ENCODE data around the gene MTAP. TPM values are rescaled to one million over a fixed set of nuclear protein-coding genes. Genes with fewer than 3 reads are reported as not detected.
A peak's percentile ranks its signal among the peaks of the same experiment; 100 is the strongest.

Gene MTAP
- total and polyA plus RNA-seq, 2 experiments from 2014 or later: 21.5 to 23.0 TPM

DNA sequence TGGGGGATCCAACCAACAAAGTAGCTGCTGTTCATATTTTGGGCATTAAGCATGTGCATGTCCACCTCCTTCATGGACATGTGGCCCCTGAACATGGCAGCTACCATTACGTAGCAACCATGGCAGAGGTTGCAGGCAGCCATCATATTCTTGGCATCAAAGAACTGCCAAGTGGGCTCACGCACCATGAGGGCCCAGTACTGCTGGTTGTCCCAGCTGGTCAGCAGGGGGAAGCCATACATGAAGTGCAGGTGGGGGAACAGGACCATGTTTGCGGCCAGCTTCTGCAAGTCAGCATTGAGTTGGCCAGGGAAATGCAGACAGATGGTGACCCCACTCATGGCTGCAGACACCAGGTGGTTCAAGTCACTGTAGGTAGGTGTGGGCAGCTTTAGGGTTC is 9.5 kb downstream of the MTAP start:
- Histone ChIP-seq H3K4me3 (no peak overlapping the region), H3K36me3 (peaks cover 15% of the 10 kb centered on the region), H3K27ac (no peak overlapping the region), H3K4me1 (ENCODE audit: low read depth) (peaks cover 15% of the 10 kb centered on the region), H3K27me3 (no peaks in the 10 kb centered on the region), H3K9me3 (ENCODE audit: low read depth) (no peaks in the 10 kb centered on the region)
- no peak for DNase-seq (ENCODE audit: low read depth in 1 of 2, low spot score in 1 of 2)
- TF ChIP-seq, protein P1, sequence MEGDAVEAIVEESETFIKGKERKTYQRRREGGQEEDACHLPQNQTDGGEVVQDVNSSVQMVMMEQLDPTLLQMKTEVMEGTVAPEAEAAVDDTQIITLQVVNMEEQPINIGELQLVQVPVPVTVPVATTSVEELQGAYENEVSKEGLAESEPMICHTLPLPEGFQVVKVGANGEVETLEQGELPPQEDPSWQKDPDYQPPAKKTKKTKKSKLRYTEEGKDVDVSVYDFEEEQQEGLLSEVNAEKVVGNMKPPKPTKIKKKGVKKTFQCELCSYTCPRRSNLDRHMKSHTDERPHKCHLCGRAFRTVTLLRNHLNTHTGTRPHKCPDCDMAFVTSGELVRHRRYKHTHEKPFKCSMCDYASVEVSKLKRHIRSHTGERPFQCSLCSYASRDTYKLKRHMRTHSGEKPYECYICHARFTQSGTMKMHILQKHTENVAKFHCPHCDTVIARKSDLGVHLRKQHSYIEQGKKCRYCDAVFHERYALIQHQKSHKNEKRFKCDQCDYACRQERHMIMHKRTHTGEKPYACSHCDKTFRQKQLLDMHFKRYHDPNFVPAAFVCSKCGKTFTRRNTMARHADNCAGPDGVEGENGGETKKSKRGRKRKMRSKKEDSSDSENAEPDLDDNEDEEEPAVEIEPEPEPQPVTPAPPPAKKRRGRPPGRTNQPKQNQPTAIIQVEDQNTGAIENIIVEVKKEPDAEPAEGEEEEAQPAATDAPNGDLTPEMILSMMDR (IDR thresholded peaks at IDR 0.05; ENCODE audit: low read depth, low read length): no peak

DNA sequence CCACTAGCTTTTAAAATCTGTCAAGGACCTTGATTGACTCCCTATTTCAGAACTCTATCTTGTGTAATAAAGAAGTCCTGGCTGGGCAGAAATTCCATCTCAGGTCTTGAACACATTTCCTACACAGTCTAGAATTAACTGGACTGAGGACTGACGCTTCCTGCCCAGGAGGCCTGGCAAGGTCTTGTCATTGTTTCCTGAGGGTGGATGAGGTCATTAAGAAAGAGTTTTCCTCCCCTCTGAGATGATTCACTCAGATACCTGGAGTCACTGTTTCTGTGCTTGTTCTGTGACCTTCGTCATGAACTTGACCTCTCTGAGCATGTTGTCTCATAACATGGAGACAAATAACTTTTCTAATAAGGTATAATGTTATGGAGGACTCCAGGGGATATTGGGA is 10.0 kb downstream of the MTAP start:
- Histone ChIP-seq H3K4me1 (ENCODE audit: low read depth) (peaks cover 13% of the 10 kb centered on the region), H3K36me3 (peaks cover 15% of the 10 kb centered on the region), H3K27ac (no peak overlapping the region), H3K4me3 (no peak overlapping the region), H3K9me3 (ENCODE audit: low read depth) (no peaks in the 10 kb centered on the region), H3K27me3 (no peaks in the 10 kb centered on the region)
- DNase-seq (ENCODE audit: low read depth in 1 of 2, low spot score in 1 of 2): peak in 1 of 2 donors; percentile 50
- TF ChIP-seq, protein P1 (IDR thresholded peaks at IDR 0.05; ENCODE audit: low read depth, low read length): no peak

- peak; percentile 73 to 79 for DNase-seq (ENCODE audit: low read depth in 1 of 2, low spot score in 1 of 2)
- Histone ChIP-seq H3K4me1 (ENCODE audit: low read depth) (peaks cover 11% of the 10 kb centered on the region), H3K9me3 (ENCODE audit: low read depth) (no peaks in the 10 kb centered on the region), H3K36me3 (peaks cover 15% of the 10 kb centered on the region), H3K27me3 (no peaks in the 10 kb centered on the region), H3K27ac (no peak overlapping the region), H3K4me3 (no peak overlapping the region)
- TF ChIP-seq, protein P1 (IDR thresholded peaks at IDR 0.05; ENCODE audit: low read depth, low read length): peak; percentile 90
Observed at GRCh38 chr9:21812946-21813568, 10.6 kb downstream of the MTAP start.

DNA sequence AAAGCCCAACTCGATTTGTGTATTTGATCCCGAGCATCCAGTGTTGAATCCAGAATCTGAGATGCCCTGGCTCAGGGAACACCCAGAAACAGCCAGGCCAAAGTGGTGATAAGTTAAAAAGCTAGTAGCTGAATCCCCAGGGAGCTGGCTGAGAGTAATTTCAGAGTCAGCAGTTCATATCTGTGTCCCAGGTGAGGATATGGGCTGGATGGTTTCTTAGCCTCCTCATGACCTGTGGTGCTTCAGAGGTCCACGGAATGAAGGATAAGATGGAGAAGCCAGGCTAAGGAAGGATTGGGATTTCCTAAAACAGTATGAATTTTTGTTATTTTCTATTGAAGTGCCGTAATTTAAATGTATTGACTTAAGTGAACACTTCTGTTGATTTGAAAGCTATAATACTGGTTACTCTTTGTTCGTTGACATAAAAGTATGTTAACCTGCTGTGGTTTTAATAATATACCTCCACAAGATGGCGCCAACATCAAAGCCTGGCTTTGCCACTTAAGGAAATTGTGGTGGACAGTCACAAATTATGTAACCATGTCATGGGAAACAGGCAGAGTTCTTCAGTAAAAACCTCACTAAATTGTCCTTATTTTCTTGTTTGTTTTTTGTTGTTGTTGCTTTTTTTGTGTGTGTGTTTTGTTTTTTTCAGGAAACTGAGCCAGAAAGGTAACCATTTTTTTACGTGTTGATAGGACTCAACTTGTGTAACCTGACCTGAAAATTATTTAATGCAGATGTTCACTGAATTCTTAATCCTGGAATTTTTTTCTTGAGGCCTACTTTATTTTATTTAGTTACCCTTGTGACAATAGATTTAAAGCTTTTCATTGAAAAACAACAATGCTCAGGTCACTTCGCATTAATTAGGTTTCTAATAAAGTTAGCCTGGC is 11.4 kb downstream of the MTAP start:
- peaks cover 11% of the 10 kb centered on the region for H3K4me1 ChIP-seq (ENCODE audit: low read depth)
- peak; percentile 78 to 89 for DNase-seq (ENCODE audit: low read depth in 1 of 2, low spot score in 1 of 2)
- H3K27me3 ChIP-seq: no peaks in the 10 kb centered on the region
- H3K4me3 ChIP-seq: no peak overlapping the region
- H3K36me3 ChIP-seq: peaks cover 20% of the 10 kb centered on the region
- TF ChIP-seq, protein P1 (IDR thresholded peaks at IDR 0.05; ENCODE audit: low read depth, low read length): peak; percentile 57
- H3K9me3 ChIP-seq (ENCODE audit: low read depth): no peaks in the 10 kb centered on the region
- no peak overlapping the region for H3K27ac ChIP-seq

DNA sequence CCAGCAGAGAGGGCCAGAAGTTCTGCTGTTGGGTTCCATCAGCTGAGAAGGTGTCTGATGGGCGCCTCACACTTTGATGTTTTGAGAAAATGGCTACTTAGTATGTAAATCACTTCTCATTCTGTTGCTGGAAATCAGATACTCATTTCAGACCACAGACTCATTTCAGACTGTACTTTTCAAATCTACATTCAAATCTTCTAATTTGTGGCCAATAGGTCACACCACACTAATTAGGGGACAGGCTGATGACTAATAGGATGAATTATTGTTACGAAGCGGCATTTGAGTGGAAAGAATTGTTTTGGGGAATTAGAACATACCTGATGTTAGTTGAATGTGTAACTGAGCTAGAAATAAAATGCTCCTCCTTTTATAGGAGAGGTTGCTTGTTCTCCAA is 13.2 kb downstream of the MTAP start:
- Histone ChIP-seq H3K4me3 (no peak overlapping the region), H3K27ac (no peak overlapping the region), H3K4me1 (ENCODE audit: low read depth) (no peaks in the 10 kb centered on the region), H3K27me3 (no peaks in the 10 kb centered on the region), H3K36me3 (peaks cover 18% of the 10 kb centered on the region), H3K9me3 (ENCODE audit: low read depth) (no peaks in the 10 kb centered on the region)
- TF ChIP-seq, protein P1 (IDR thresholded peaks at IDR 0.05; ENCODE audit: low read depth, low read length): no peak
- DNase-seq (ENCODE audit: low read depth in 1 of 2, low spot score in 1 of 2): no peak
